Heart left ventricle (tissue), 16 donors: Measurements from ENCODE around the gene GRXCR1. TPM values are rescaled to one million over a fixed set of nuclear protein-coding genes. Genes with fewer than 3 reads are reported as not detected.

Source experiments
- ATAC-seq, 4 donors: fragments of 200-7000 bp; cut with Tn5 transposase; one replicate each; pipeline ENCODE4 v1.9.1; 2020 to 2022; ENCODE audit warnings: moderate library complexity in 4 of 4, mild to moderate bottlenecking in 3 of 4, moderate number of reproducible peaks in 1 of 4
- DNase-seq, 5 donors: peaks; one replicate each; pipeline ENCODE4 v3.0.0-alpha.2; 2020
- H3K27ac ChIP-seq, 12 donors: fragments of 200-600 bp; sonication (generic) in 4 of 12; one replicate each; pipeline versions ENCODE4 v1.5.0 to v1.8.0; 2016 to 2022; ENCODE audit warnings: mild to moderate bottlenecking in 2 of 12
- H3K27me3 ChIP-seq, 9 donors: fragments of 200-600 bp; sonication (generic) in 2 of 9; one replicate each; pipeline versions ENCODE4 v1.5.1 to v1.8.0; 2016 to 2022; ENCODE audit warnings: mild to moderate bottlenecking in 3 of 9
- H3K36me3 ChIP-seq, 9 donors: fragments of 200-600 bp; sonication (generic) in 2 of 9; one replicate each; pipeline versions ENCODE4 v1.5.0 to v1.8.0; 2018 to 2022; ENCODE audit warnings: mild to moderate bottlenecking in 2 of 9
- H3K4me1 ChIP-seq, 12 donors: fragments of 200-600 bp; sonication (generic) in 4 of 12; one replicate each; pipeline versions ENCODE4 v1.5.0 to v1.8.0; 2016 to 2022; ENCODE audit warnings: mild to moderate bottlenecking in 3 of 12
- H3K4me3 ChIP-seq, 12 donors: fragments of 200-600 bp; sonication (generic) in 4 of 12; one replicate each; pipeline versions ENCODE4 v1.5.0 to v1.8.0; 2017 to 2022; ENCODE audit warnings: mild to moderate bottlenecking in 9 of 12, moderate library complexity in 4 of 12
- H3K9me3 ChIP-seq, 12 donors: fragments of 200-600 bp; sonication (generic) in 4 of 12; one replicate each; pipeline versions ENCODE4 v1.5.0 to v1.8.0; 2016 to 2022; ENCODE audit warnings: mild to moderate bottlenecking in 1 of 12
- CTCF ChIP-seq, 12 donors: fragments of 200-600 bp; sonication (generic) in 4 of 12; IDR thresholded peaks; one replicate each; pipeline versions ENCODE4 v1.5.0 to v1.8.0; 2018 to 2022; ENCODE audit warnings: antibody characterized with exemption in 12 of 12, mild to moderate bottlenecking in 5 of 12
- POLR2A ChIP-seq, 2 donors: fragments of 450-650 bp; IDR thresholded peaks; one replicate each; pipeline ENCODE4 v1.6.1; 2017; ENCODE audit warnings: antibody characterized with exemption in 2 of 2, mild to moderate bottlenecking in 2 of 2, moderate library complexity in 2 of 2
- WGBS, 4 donors: extraction: QIAGEN DNeasy Blood & Tissue Kit in 2 of 4; methylation state at CpG; one replicate each; pipeline versions ENCODE4 v1.1.5 to v1.1.7; 2013 to 2018; 5-methylcytosine and 5-hydroxymethylcytosine counted together
- intact Hi-C, 10 donors: fragments of 100-400 bp; cut with DNase I; formaldehyde crosslinking; loops; one replicate each; pipeline versions ENCODE4 v1.11.1 to v1.14.2; 2022
- polyA plus RNA-seq, 2 donors: library from polyadenylated mRNA; stranded (reverse); fragments of 200-250 nt; gene quantifications; one replicate each; pipeline ENCODE4 v1.2.3, GENCODE V29; 2013
- total RNA-seq, 9 donors: library from RNA; depleted of rRNA in 2 of 9; stranded (reverse); fragments of >200 nt in 2 of 9; fragmentation: NEBNext Ultra II Directional in 3 of 9; extraction: Animal tissue kit (Norgen Biotek cat#: 25700) in 3 of 9; gene quantifications; one replicate each; pipeline versions ENCODE4 v1.1.0 to v1.2.4, GENCODE V29; 2016 to 2023
- donor health status: ischemic (EF 13 %, LVEDD 7.1; RV severe dilation, severe dysfunction).
- donor health status: healthy with polysubstance abuse.
- donor health status: DM: no; HTN: yes; CAD: no.
- donor health status: DM: no; HTN: no; CAD: no.
- donor health status: ischemic (EF 25% LVEDD 6.9; RV normal size, moderate dysfunction).
- donor health status: ischemic (EF 25% LVEDD 5.7; RV mildly dilated, moderate dysfunction).
- donor health status: healthy.
- donor health status: DM: yes; HTN: yes; CAD: no.
- donor health status: ischemic (EF 35%, LVEDD 5.7; RV mildly dilated, moderate dysfunction).
- donor health status: nonischemic (EF 11% LVEDD 7.7; RV severe dilation, severe dysfunction).
- donor health status: DM: yes; HTN: yes; CAD: no.
- donor health status: PGD.
- donor health status: ischemic (EF 29% LVEDD 5.4; RV normal size, mild dysfunction).
- donor health status: nonischemic (EF 23%, LVEDD 6.1; RV moderate dilation, normal function).

GRXCR1 gene
- total and polyA plus RNA-seq, 11 donors = not detected

- no peak overlapping the region for H3K27ac ChIP-seq
- intact Hi-C loops = no loop called here
- whole genome bisulfite sequencing, 4 donors = 13 to 24% (median 15%) methylated on average over 2 of the region's 2 CpGs
- no peak overlapping the region for H3K4me3 ChIP-seq
- H3K36me3 ChIP-seq = no peaks in the 10 kb centered on the region
- no peak for DNase-seq
- no peaks in the 10 kb centered on the region for H3K27me3 ChIP-seq
- H3K4me1 ChIP-seq = no peaks in the 10 kb centered on the region
- no peak for TF ChIP-seq POLR2A (IDR thresholded peaks at IDR 0.05)
- TF ChIP-seq CTCF (IDR thresholded peaks at IDR 0.05) = peak in 5 of 12 donors; percentile 5 to 25 (median 18)
- H3K9me3 ChIP-seq = no peaks in the 10 kb centered on the region
- no peak for ATAC-seq
Measured at GRCh38 chr4:42965326-42965725, 72.8 kb downstream of the GRXCR1 start.

GRCh38 chr4:42985976-42986375 is 93.5 kb downstream of the GRXCR1 start:
- no peak overlapping the region for H3K4me3 ChIP-seq
- ATAC-seq = no peak
- no peaks in the 10 kb centered on the region for H3K27me3 ChIP-seq
- DNase-seq = no peak
- H3K27ac ChIP-seq = no peak overlapping the region
- no peaks in the 10 kb centered on the region for H3K36me3 ChIP-seq
- H3K4me1 ChIP-seq = no peaks in the 10 kb centered on the region
- no peak for TF ChIP-seq POLR2A (IDR thresholded peaks at IDR 0.05)
- TF ChIP-seq CTCF (IDR thresholded peaks at IDR 0.05) = no peak
- intact Hi-C loops = no loop called here
- H3K9me3 ChIP-seq = peaks cover 0 to 27% (median 5%) of the 10 kb centered on the region in 12 donors

GRCh38 chr4:42995343-42995944 is 102.9 kb downstream of the GRXCR1 start:
- Histone ChIP-seq H3K27ac (no peak overlapping the region), H3K36me3 (no peaks in the 10 kb centered on the region), H3K9me3 (peaks cover 0 to 18% (median 2%) of the 10 kb centered on the region in 12 donors), H3K4me1 (no peaks in the 10 kb centered on the region), H3K27me3 (no peaks in the 10 kb centered on the region), H3K4me3 (no peak overlapping the region)
- DNase-seq (no peak), ATAC-seq (no peak)
- TF ChIP-seq CTCF (IDR thresholded peaks at IDR 0.05) = peak in 11 of 12 donors; percentile 16 to 52 (median 40)
- TF ChIP-seq POLR2A (IDR thresholded peaks at IDR 0.05) = no peak
- intact Hi-C loops = no loop called here
- WGBS, 4 donors = 33 to 36% (median 35%) methylated on average over 6 of the region's 6 CpGs

GRCh38 chr4:43008793-43009192 is 116.3 kb downstream of the GRXCR1 start:
- no peak for DNase-seq
- Histone ChIP-seq H3K4me3 (no peak overlapping the region), H3K27ac (no peak overlapping the region), H3K9me3 (peaks cover 0 to 18% (median 6%) of the 10 kb centered on the region in 12 donors), H3K27me3 (no peaks in the 10 kb centered on the region), H3K36me3 (no peaks in the 10 kb centered on the region), H3K4me1 (no peaks in the 10 kb centered on the region)
- no peak for ATAC-seq
- TF ChIP-seq CTCF (IDR thresholded peaks at IDR 0.05) (no peak), POLR2A (IDR thresholded peaks at IDR 0.05) (no peak)
- intact Hi-C loops = no loop called here
- WGBS, 4 donors = 81 to 89% (median 88%) methylated on average over 1 of the region's 1 CpG
